ENCODE results near the gene LRMDA.

- no peak for TF ChIP-seq REST (tag by site-specific recombination; IDR thresholded peaks at IDR 0.05)
- no peak for TF ChIP-seq CTCF (tag by site-specific recombination; IDR thresholded peaks at IDR 0.05)
- TF ChIP-seq GFI1B (tag by site-specific recombination; IDR thresholded peaks at IDR 0.05), result no peak
- TF ChIP-seq ZBTB7A (tag by site-specific recombination; IDR thresholded peaks at IDR 0.05; ENCODE audit: low read depth), result no peak
- no peak for TF ChIP-seq ZNF558 (tag by site-specific recombination; IDR thresholded peaks at IDR 0.05)
- TF ChIP-seq, protein P1, sequence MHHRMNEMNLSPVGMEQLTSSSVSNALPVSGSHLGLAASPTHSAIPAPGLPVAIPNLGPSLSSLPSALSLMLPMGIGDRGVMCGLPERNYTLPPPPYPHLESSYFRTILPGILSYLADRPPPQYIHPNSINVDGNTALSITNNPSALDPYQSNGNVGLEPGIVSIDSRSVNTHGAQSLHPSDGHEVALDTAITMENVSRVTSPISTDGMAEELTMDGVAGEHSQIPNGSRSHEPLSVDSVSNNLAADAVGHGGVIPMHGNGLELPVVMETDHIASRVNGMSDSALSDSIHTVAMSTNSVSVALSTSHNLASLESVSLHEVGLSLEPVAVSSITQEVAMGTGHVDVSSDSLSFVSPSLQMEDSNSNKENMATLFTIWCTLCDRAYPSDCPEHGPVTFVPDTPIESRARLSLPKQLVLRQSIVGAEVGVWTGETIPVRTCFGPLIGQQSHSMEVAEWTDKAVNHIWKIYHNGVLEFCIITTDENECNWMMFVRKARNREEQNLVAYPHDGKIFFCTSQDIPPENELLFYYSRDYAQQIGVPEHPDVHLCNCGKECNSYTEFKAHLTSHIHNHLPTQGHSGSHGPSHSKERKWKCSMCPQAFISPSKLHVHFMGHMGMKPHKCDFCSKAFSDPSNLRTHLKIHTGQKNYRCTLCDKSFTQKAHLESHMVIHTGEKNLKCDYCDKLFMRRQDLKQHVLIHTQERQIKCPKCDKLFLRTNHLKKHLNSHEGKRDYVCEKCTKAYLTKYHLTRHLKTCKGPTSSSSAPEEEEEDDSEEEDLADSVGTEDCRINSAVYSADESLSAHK (tag by site-specific recombination; IDR thresholded peaks at IDR 0.05), result no peak
- TF ChIP-seq ZNF510 (tag by site-specific recombination; IDR thresholded peaks at IDR 0.05; ENCODE audit: insufficient replicate concordance), result no peak
- TF ChIP-seq ZBTB1 (tag by site-specific recombination; IDR thresholded peaks at IDR 0.05), result no peak
- no peak for TF ChIP-seq SETDB1 (IDR thresholded peaks at IDR 0.05; ENCODE audit: insufficient read length, low read length)
- TF ChIP-seq ZNF366 (tag by site-specific recombination; conservative IDR thresholded peaks at IDR 0.05), result no peak
Observed at GRCh38 chr10:75935650-75936400, 504.4 kb downstream of the LRMDA start.
